WTC11 (cell line): ENCODE measurements around the gene SP2. TPM values are rescaled to one million over a fixed set of nuclear protein-coding genes. Genes with fewer than 3 reads are reported as not detected.

Experiments used
- ATAC-seq: fragments of 200-7000 bp; cut with Tn5 transposase; 2 replicates; pipeline ENCODE4 v1.10.0; 2021; ENCODE audit warnings: mild to moderate bottlenecking, moderate library complexity
- CTCF ChIA-PET: fragments of 300-600 bp; sonication (Branson Sonifier 250); formaldehyde crosslinking; loops from one replicate; lab custom pipeline; 2021; ENCODE audit warnings: antibody characterized with exemption; lab: Charles Lee
- POLR2A ChIA-PET: fragments of 350-600 bp; sonication (Branson Sonifier 250); formaldehyde crosslinking; loops from one replicate; lab custom pipeline; 2021; ENCODE audit warnings: antibody characterized with exemption; lab: Charles Lee
- DNase-seq: peaks from one replicate; pipeline ENCODE4 v3.0.0; 2021; ENCODE audit warnings: low spot score
- H3K27ac Mint-ChIP-seq: 2 replicates; pipeline ENCODE4 v1.8.0; 2021; ENCODE audit warnings: mixed read lengths
- H3K27me3 Mint-ChIP-seq: 2 replicates; pipeline ENCODE4 v1.8.0; 2021; ENCODE audit warnings: low read depth, mild to moderate bottlenecking, moderate library complexity, mixed read lengths
- H3K36me3 Mint-ChIP-seq: 2 replicates; pipeline ENCODE4 v1.8.0; 2021; ENCODE audit warnings: mixed read lengths
- H3K4me1 Mint-ChIP-seq: 2 replicates; pipeline ENCODE4 v1.8.0; 2022; ENCODE audit warnings: mixed read lengths
- H3K4me3 Mint-ChIP-seq: 2 replicates; pipeline ENCODE4 v1.8.0; 2021; ENCODE audit warnings: mild to moderate bottlenecking, moderate library complexity, mixed read lengths
- H3K9me3 Mint-ChIP-seq: 2 replicates; pipeline ENCODE4 v1.8.0; 2021; ENCODE audit warnings: mixed read lengths
- AR ChIP-seq: fragments of 250-450 bp; sonication (Bioruptor Pico); IDR thresholded peaks from 2 replicates; pipeline ENCODE4 v1.9.0; 2021; ENCODE audit warnings: mild to moderate bottlenecking
- ATF6 ChIP-seq: sonication (generic); formaldehyde crosslinking; IDR thresholded peaks from 2 replicates; pipeline ENCODE4 v1.8.1; 2023; ENCODE audit warnings: mild to moderate bottlenecking, missing genetic modification reagents
- E2F4 ChIP-seq: sonication (generic); formaldehyde crosslinking; IDR thresholded peaks from 2 replicates; pipeline ENCODE4 v1.8.1; 2022; ENCODE audit warnings: low read depth, mild to moderate bottlenecking, moderate library complexity, missing genetic modification reagents, borderline replicate concordance
- EMX1 ChIP-seq: fragments of 250-450 bp; sonication (Bioruptor Pico); IDR thresholded peaks from 2 replicates; pipeline ENCODE4 v1.8.0; 2021; ENCODE audit warnings: mild to moderate bottlenecking
- FOXK1 ChIP-seq: sonication (generic); formaldehyde crosslinking; IDR thresholded peaks from 2 replicates; pipeline ENCODE4 v1.8.0; 2022; ENCODE audit warnings: mild to moderate bottlenecking, moderate library complexity, missing genetic modification reagents
- HMGXB4 ChIP-seq: sonication (generic); formaldehyde crosslinking; IDR thresholded peaks from 2 replicates; pipeline ENCODE4 v1.8.1; 2023; ENCODE audit warnings: mild to moderate bottlenecking, moderate library complexity, missing genetic modification reagents
- IRF1 ChIP-seq: sonication (generic); formaldehyde crosslinking; IDR thresholded peaks from 2 replicates; pipeline ENCODE4 v1.8.0; 2023; ENCODE audit warnings: missing genetic modification reagents
- JAZF1 ChIP-seq: fragments of 250-450 bp; sonication (Bioruptor Pico); IDR thresholded peaks from 2 replicates; pipeline ENCODE4 v1.9.0; 2021; ENCODE audit warnings: moderate library complexity, mild to moderate bottlenecking, inconsistent platforms
- KAT7 ChIP-seq: sonication (generic); formaldehyde crosslinking; IDR thresholded peaks from 2 replicates; pipeline ENCODE4 v1.8.1; 2023; ENCODE audit warnings: missing genetic modification reagents, mild to moderate bottlenecking, borderline replicate concordance
- TEAD4 ChIP-seq: sonication (generic); formaldehyde crosslinking; IDR thresholded peaks from 2 replicates; pipeline ENCODE4 v1.8.0; 2022; ENCODE audit warnings: mild to moderate bottlenecking, missing genetic modification reagents
- USF2 ChIP-seq: sonication (generic); formaldehyde crosslinking; IDR thresholded peaks from 2 replicates; pipeline ENCODE4 v1.8.1; 2023; ENCODE audit warnings: mild to moderate bottlenecking, missing genetic modification reagents, moderate library complexity
- ZNF232 ChIP-seq: sonication (generic); formaldehyde crosslinking; IDR thresholded peaks from 2 replicates; pipeline ENCODE4 v1.8.0; 2022; ENCODE audit warnings: mild to moderate bottlenecking, missing genetic modification reagents
- ZNF416 ChIP-seq: fragments of 250-450 bp; sonication (Bioruptor Pico); IDR thresholded peaks from 2 replicates; pipeline ENCODE4 v1.9.0; 2021; ENCODE audit warnings: mild to moderate bottlenecking, inconsistent platforms
- ZNF512 ChIP-seq: sonication (generic); formaldehyde crosslinking; IDR thresholded peaks from 2 replicates; pipeline ENCODE4 v1.8.1; 2022; ENCODE audit warnings: missing genetic modification reagents, borderline replicate concordance
- ZNF671 ChIP-seq: fragments of 250-450 bp; sonication (Bioruptor Pico); IDR thresholded peaks from 2 replicates; pipeline ENCODE4 v1.8.0; 2021; ENCODE audit warnings: mild to moderate bottlenecking
- ZSCAN18 ChIP-seq: fragments of 250-450 bp; sonication (Bioruptor Pico); IDR thresholded peaks from 2 replicates; pipeline ENCODE4 v2.1.2; 2022; ENCODE audit warnings: mild to moderate bottlenecking, moderate library complexity
- total RNA-seq: library from RNA; stranded (reverse); gene quantifications from 3 replicates; pipeline ENCODE4 v1.2.3, GENCODE V29; 2021

The SP2 gene
- total RNA-seq, 1 experiment from 2014 or later = 9.9 TPM

GRCh38 chr17:47895347-47895855, 635 bp upstream of the SP2 start:
- DNase-seq (no peak), ATAC-seq (no peak)
- peaks cover 30% of the 10 kb centered on the region for H3K4me1 Mint-ChIP-seq
- H3K27ac Mint-ChIP-seq = peak overlapping the region; percentile 96
- H3K36me3 Mint-ChIP-seq = no peaks in the 10 kb centered on the region
- no peaks in the 10 kb centered on the region for H3K9me3 Mint-ChIP-seq
- TF ChIP-seq HMGXB4 (CRISPR knock-in tag) (no peak), E2F4 (no peak), USF2 (CRISPR knock-in tag) (no peak), TEAD4 (CRISPR knock-in tag) (no peak), IRF1 (CRISPR knock-in tag) (no peak)
- TF ChIP-seq, all 79 proteins: peak for 0
- H3K27me3 Mint-ChIP-seq = no peaks in the 10 kb centered on the region
- H3K4me3 Mint-ChIP-seq = peak overlapping the region; percentile 97
- CTCF ChIA-PET = interaction anchor here (0.7 to 18.5 kb wide), 20 partner anchors 10 to 245 kb away, joined by 3 to 1122 read pairs (median 4); partner anchors contain the start of genes CDK5RAP3, LRRC46, MRPL10 and OSBPL7
- POLR2A ChIA-PET = interaction anchor here (0.6 to 1.8 kb wide), 14 partner anchors 8 to 245 kb away, joined by 3 to 15 read pairs (median 4); partner anchors contain the start of genes NFE2L1, SCRN2 and SP6

GRCh38 chr17:47896672-47897490, 845 bp downstream of the SP2 start:
- peak overlapping the region; percentile 96 for H3K27ac Mint-ChIP-seq
- H3K27me3 Mint-ChIP-seq = no peaks in the 10 kb centered on the region
- CTCF ChIA-PET = interaction anchor here (0.6 to 1.0 kb wide), 4 partner anchors 49 to 74 kb away, joined by 3 to 10 read pairs (median 5); partner anchors contain the start of genes CDK5RAP3 and SCRN2
- no peaks in the 10 kb centered on the region for H3K36me3 Mint-ChIP-seq
- H3K4me3 Mint-ChIP-seq = peak overlapping the region; percentile 97
- no peak for DNase-seq
- TF ChIP-seq KAT7 (CRISPR knock-in tag) = 0 out of 2 replicates have a peak, but pooled peaks have one; percentile 25
- no peak for TF ChIP-seq ZNF416 (CRISPR knock-in tag)
- TF ChIP-seq AR (CRISPR knock-in tag) = no peak
- no peak for TF ChIP-seq JAZF1 (CRISPR knock-in tag)
- TF ChIP-seq ATF6 (CRISPR knock-in tag) = no peak
- TF ChIP-seq EMX1 (CRISPR knock-in tag) = no peak
- TF ChIP-seq ZSCAN18 (CRISPR knock-in tag) = no peak
- TF ChIP-seq ZNF671 = no peak
- no peak for TF ChIP-seq FOXK1 (CRISPR knock-in tag)
- no peak for TF ChIP-seq ZNF512
- 0 out of 2 replicates have a peak, but pooled peaks have one; percentile 14 for TF ChIP-seq ZNF232
- TF ChIP-seq, all 79 proteins: peak for 2
- Mint-ChIP-seq H3K4me1 (peaks cover 45% of the 10 kb centered on the region), H3K9me3 (no peaks in the 10 kb centered on the region)
- POLR2A ChIA-PET = no interaction called here
- ATAC-seq = no peak
